SK-N-SH (cell line): ENCODE results near the gene ARHGAP42. TPM values are rescaled to one million over a fixed set of nuclear protein-coding genes. Genes with fewer than 3 reads are reported as not detected.

Experiments
- CTCF ChIA-PET: fragments of 300-600, 350-600 bp; formaldehyde crosslinking; extraction: SDS; loops from one replicate; lab custom pipeline; 2021; lab: Yijun Ruan, JAX
- POLR2A ChIA-PET: fragments of 350-600 bp; sonication (Branson Sonifier 250); formaldehyde crosslinking; extraction: SDS; loops from one replicate; lab custom pipeline; 2020; ENCODE audit warnings: antibody characterized with exemption, inconsistent platforms; lab: Yijun Ruan, JAX
- DNase-seq: peaks from one replicate; pipeline ENCODE4 v3.0.0; 2012
- H2AFZ ChIP-seq: fragments of 200-600 bp; sonication (generic); 2 replicates; pipeline ENCODE4 v1.8.1; 2016; ENCODE audit warnings: antibody characterized with exemption, mild to moderate bottlenecking, low read depth
- H3F3A ChIP-seq: fragments of 200-600 bp; sonication (generic); replicated peaks from 2 replicates; pipeline ENCODE3; 2016; ENCODE audit warnings: antibody characterized with exemption, mild to moderate bottlenecking; ENCODE audit not compliant: insufficient read depth
- H3K27ac ChIP-seq, 2 experiments: fragments of 200-500 bp in 1 of 2; fragments of 200-600 bp in 1 of 2; sonication (Bioruptor generic) in 1 of 2; sonication (generic), shearing (Covaris generic) in 1 of 2; 2 replicates each; pipeline versions ENCODE4 v1.5.1 to v1.6.1; 2014 to 2016; ENCODE audit warnings: low read depth in 2 of 2, inconsistent platforms in 1 of 2, low read length in 1 of 2, mild to moderate bottlenecking in 1 of 2, mixed read lengths in 1 of 2
- H3K27me3 ChIP-seq: fragments of 200-600 bp; sonication (generic), shearing (Covaris generic); 2 replicates; pipeline ENCODE4 v1.6.1; 2016; ENCODE audit warnings: mixed run types; ENCODE audit not compliant: insufficient read depth
- H3K36me3 ChIP-seq, 2 experiments: fragments of 200-500 bp in 1 of 2; fragments of 200-600 bp in 1 of 2; sonication (Bioruptor generic) in 1 of 2; sonication (generic) in 1 of 2; replicated peaks in 1 of 2; 2 replicates each; pipeline versions ENCODE3 to v1.5.1; 2014 to 2016; ENCODE audit warnings: low read length in 1 of 2, mild to moderate bottlenecking in 1 of 2; ENCODE audit not compliant: insufficient read depth in 2 of 2, control insufficient read depth in 1 of 2
- H3K4me1 ChIP-seq, 2 experiments: fragments of 200-500 bp in 1 of 2; fragments of 200-600 bp in 1 of 2; sonication (Bioruptor generic) in 1 of 2; sonication (generic), shearing (Covaris generic) in 1 of 2; 2 replicates each; pipeline versions ENCODE4 v1.5.1 to v1.6.1; 2014 to 2016; ENCODE audit warnings: low read depth in 1 of 2, low read length in 1 of 2, mixed run types in 1 of 2; ENCODE audit not compliant: insufficient read depth in 2 of 2, control insufficient read depth in 1 of 2
- H3K4me2 ChIP-seq: fragments of 200-600 bp; sonication (generic), shearing (Covaris generic); 2 replicates; pipeline ENCODE4 v1.6.1; 2017; ENCODE audit warnings: mixed run types
- H3K4me3 ChIP-seq, 2 experiments: fragments of 200-500 bp in 1 of 2; fragments of 200-600 bp in 1 of 2; sonication (Bioruptor generic) in 1 of 2; sonication (generic), shearing (Covaris generic) in 1 of 2; 2 replicates each; pipeline versions ENCODE4 v1.5.1 to v1.8.1; 2014 to 2016; ENCODE audit warnings: low read depth in 2 of 2, inconsistent platforms in 1 of 2, low read length in 1 of 2, mild to moderate bottlenecking in 1 of 2, mixed read lengths in 1 of 2, moderate library complexity in 1 of 2
- H3K79me2 ChIP-seq: fragments of 200-600 bp; sonication (generic); 2 replicates; pipeline ENCODE4 v1.8.1; 2017; ENCODE audit warnings: mild to moderate bottlenecking; ENCODE audit not compliant: insufficient read depth
- H3K9ac ChIP-seq: fragments of 200-600 bp; sonication (generic); 2 replicates; pipeline ENCODE4 v1.6.1; 2017; ENCODE audit warnings: mixed run types
- H3K9me2 ChIP-seq: fragments of 200-600 bp; sonication (generic); 2 replicates; pipeline ENCODE4 v1.6.1; 2017; ENCODE audit warnings: mixed run types
- H3K9me3 ChIP-seq: fragments of 200-600 bp; sonication (generic); 2 replicates; pipeline ENCODE4 v1.6.1; 2017; ENCODE audit warnings: mixed run types, mild to moderate bottlenecking, moderate library complexity
- H4K20me1 ChIP-seq: fragments of 200-600 bp; sonication (generic); 2 replicates; pipeline ENCODE4 v1.6.1; 2017; ENCODE audit warnings: mild to moderate bottlenecking, mixed run types; ENCODE audit not compliant: insufficient read depth
- CHD2 ChIP-seq: fragments of 150-350 bp; IDR thresholded peaks from 2 replicates; pipeline ENCODE4 v1.6.1; 2018; ENCODE audit warnings: low read length; ENCODE audit not compliant: partially characterized antibody
- CTCF ChIP-seq: fragments of 200-600 bp; sonication (generic); IDR thresholded peaks from 2 replicates; pipeline ENCODE4 v1.6.1; 2017; ENCODE audit warnings: antibody characterized with exemption, mild to moderate bottlenecking, moderate library complexity
- ELF1 ChIP-seq: IDR thresholded peaks from 2 replicates; pipeline ENCODE4 v1.4.0; 2012
- FOSL2 ChIP-seq: IDR thresholded peaks from 2 replicates; pipeline ENCODE4 v1.4.0; 2012; ENCODE audit warnings: low read depth, mild to moderate bottlenecking, moderate library complexity, borderline replicate concordance
- GABPA ChIP-seq: IDR thresholded peaks from 2 replicates; pipeline ENCODE4 v1.4.0; 2012; ENCODE audit warnings: low read depth, mild to moderate bottlenecking
- IRF3 ChIP-seq: fragments of 150-350 bp; IDR thresholded peaks from 2 replicates; pipeline ENCODE4 v1.6.1; 2016; ENCODE audit warnings: mild to moderate bottlenecking, low read depth, low read length
- MAX ChIP-seq: IDR thresholded peaks from 2 replicates; pipeline ENCODE4 v1.4.0; 2012; ENCODE audit warnings: low read depth
- NFIC ChIP-seq: IDR thresholded peaks from 2 replicates; pipeline ENCODE4 v1.4.0; 2012; ENCODE audit warnings: borderline replicate concordance
- PBX3 ChIP-seq: IDR thresholded peaks from 2 replicates; pipeline ENCODE4; 2012
- POLR2AphosphoS5 ChIP-seq: IDR thresholded peaks from 2 replicates; pipeline ENCODE4 v1.6.1; 2012; ENCODE audit warnings: low read depth, low read length
- RCOR1 ChIP-seq: fragments of 150-350 bp; IDR thresholded peaks from 2 replicates; pipeline ENCODE4 v1.6.1; 2017; ENCODE audit warnings: antibody characterized with exemption, low read length
- RFX5 ChIP-seq: IDR thresholded peaks from 2 replicates; pipeline ENCODE4 v1.6.1; 2012; ENCODE audit warnings: mild to moderate bottlenecking, improper control_type of control experiment, low read length
- RXRA ChIP-seq: IDR thresholded peaks from 2 replicates; pipeline ENCODE4 v1.4.0; 2012; ENCODE audit warnings: low read depth, mild to moderate bottlenecking, borderline replicate concordance
- SIN3A ChIP-seq: IDR thresholded peaks from 2 replicates; pipeline ENCODE4 v1.6.1; 2012; ENCODE audit warnings: low read depth, mild to moderate bottlenecking, low read length, moderate library complexity, borderline replicate concordance
- SMC3 ChIP-seq: IDR thresholded peaks from 2 replicates; pipeline ENCODE4 v1.6.1; 2012; ENCODE audit warnings: low read depth, low read length, improper control_type of control experiment
- TCF12 ChIP-seq: IDR thresholded peaks from 2 replicates; pipeline ENCODE4 v1.4.0; 2012
- USF1 ChIP-seq: IDR thresholded peaks from 2 replicates; pipeline ENCODE4 v1.4.0; 2012; ENCODE audit warnings: low read depth, borderline replicate concordance
- USF2 ChIP-seq: fragments of 150-350 bp; IDR thresholded peaks from 2 replicates; pipeline ENCODE4 v1.6.1; 2017; ENCODE audit warnings: antibody characterized with exemption, low read length, low read depth, borderline replicate concordance
- ZBTB33 ChIP-seq: IDR thresholded peaks from 2 replicates; pipeline ENCODE4 v1.4.0; 2012; ENCODE audit warnings: low read depth, borderline replicate concordance
- WGBS: methylation state at CpG from one replicate; pipeline ENCODE4 v1.1.6; 2017; ENCODE audit warnings: low lambda C conversion rate; 5-methylcytosine and 5-hydroxymethylcytosine counted together
- polyA plus RNA-seq, 3 experiments: library from polyadenylated mRNA; depleted of rRNA; stranded (reverse); fragments of >200 nt; gene quantifications; 2 replicates each; pipeline ENCODE4 v1.2.3, GENCODE V29; 2012

Gene ARHGAP42
- polyA plus RNA-seq, 1 of the 3 experiments (the other 2 are of a cell fraction): 0.02 TPM

GRCh38 chr11:100949443-100949842 is 262.4 kb downstream of the ARHGAP42 start:
- Histone ChIP-seq H3F3A (no peaks in the 10 kb centered on the region), H3K9me3 (no peaks in the 10 kb centered on the region), H4K20me1 (no peaks in the 10 kb centered on the region), H3K27me3 (no peaks in the 10 kb centered on the region), H3K9me2 (no peaks in the 10 kb centered on the region), H3K36me3 (no peaks in the 10 kb centered on the region), H3K27ac (no peak overlapping the region), H3K4me2 (no peak overlapping the region), H3K79me2 (no peaks in the 10 kb centered on the region), H2AFZ (no peak overlapping the region), H3K4me3 (no peak overlapping the region), H3K9ac (no peak overlapping the region), H3K4me1 (peaks cover 0 to 5% of the 10 kb centered on the region in 2 experiments; a peak in 1 of 4 replicates)
- WGBS: 22% methylated on average over 2 of the region's 2 CpGs
- TF ChIP-seq GABPA (no peak), CTCF (no peak), RFX5 (no peak), FOSL2 (no peak), ELF1 (no peak), RXRA (no peak), PBX3 (no peak), TCF12 (no peak), NFIC (no peak), CHD2 (no peak), USF2 (no peak), POLR2AphosphoS5 (no peak), IRF3 (no peak), MAX (no peak), SIN3A (no peak), SMC3 (no peak), ZBTB33 (no peak), RCOR1 (no peak), USF1 (no peak)
- no peak for DNase-seq
- POLR2A ChIA-PET: no interaction called here
- CTCF ChIA-PET: no interaction called here
